Mesenchymal stem cell (in vitro differentiated cells and primary cell): Measurements from ENCODE around the gene TNS1.

Experiments
- DNase-seq: peaks from one replicate; pipeline ENCODE4 v3.0.0-alpha.2; 2013
- H2AFZ ChIP-seq: one replicate; pipeline ENCODE4 v1.6.1; 2013; ENCODE audit warnings: low read depth, mild to moderate bottlenecking, control low read depth, inconsistent platforms, low read length, moderate library complexity
- H2AK5ac ChIP-seq: 2 replicates; pipeline ENCODE4 v1.6.1; 2013; ENCODE audit warnings: low read length, moderate library complexity, mild to moderate bottlenecking, inconsistent platforms; ENCODE audit not compliant: severe bottlenecking
- H2BK120ac ChIP-seq: one replicate; pipeline ENCODE4 v1.6.1; 2013; ENCODE audit warnings: low read depth, mild to moderate bottlenecking, inconsistent platforms, low read length, moderate library complexity
- H2BK12ac ChIP-seq, 2 experiments: one replicate each; pipeline ENCODE4 v1.6.1; 2013; ENCODE audit warnings: inconsistent platforms in 2 of 2, low read length in 2 of 2, mild to moderate bottlenecking in 2 of 2, moderate library complexity in 2 of 2, control low read depth in 1 of 2
- H2BK15ac ChIP-seq: one replicate; pipeline ENCODE4 v1.6.1; 2013; ENCODE audit warnings: mild to moderate bottlenecking, low read depth, inconsistent platforms; ENCODE audit not compliant: poor library complexity, severe bottlenecking
- H2BK5ac ChIP-seq: 2 replicates; pipeline ENCODE4 v1.6.1; 2013; ENCODE audit warnings: low read depth, mild to moderate bottlenecking, low read length, control low read depth, inconsistent platforms; ENCODE audit not compliant: poor library complexity, severe bottlenecking
- H3K14ac ChIP-seq, 2 experiments: one replicate each; pipeline ENCODE4 v1.6.1; 2013; ENCODE audit warnings: inconsistent platforms in 2 of 2, low read length in 2 of 2, control low read depth in 1 of 2, mild to moderate bottlenecking in 1 of 2, moderate library complexity in 1 of 2
- H3K18ac ChIP-seq, 2 experiments: one replicate each; pipeline ENCODE4 v1.6.1; 2013; ENCODE audit warnings: inconsistent platforms in 2 of 2, low read length in 2 of 2, control low read depth in 1 of 2, low read depth in 1 of 2, mild to moderate bottlenecking in 1 of 2
- H3K23ac ChIP-seq, 2 experiments: one replicate each; pipeline ENCODE4 v1.6.1; 2013; ENCODE audit warnings: inconsistent platforms in 2 of 2, low read length in 2 of 2, mild to moderate bottlenecking in 2 of 2, moderate library complexity in 2 of 2, control low read depth in 1 of 2
- H3K27ac ChIP-seq: 2 replicates; pipeline ENCODE4 v1.5.1; 2013; ENCODE audit warnings: mild to moderate bottlenecking, moderate library complexity, low read length, control low read depth, inconsistent platforms; ENCODE audit not compliant: poor library complexity, severe bottlenecking
- H3K27me3 ChIP-seq, 2 experiments: 2 replicates each; pipeline versions ENCODE4 v1.6.1 to v1.7.0; 2013; ENCODE audit warnings: low read length in 2 of 2, mild to moderate bottlenecking in 2 of 2, moderate library complexity in 2 of 2, control low read depth in 1 of 2, inconsistent platforms in 1 of 2; ENCODE audit not compliant: control insufficient read depth in 1 of 2, insufficient read depth in 1 of 2
- H3K36me3 ChIP-seq, 2 experiments: 2 replicates each; pipeline versions ENCODE4 v1.6.1 to v1.7.0; 2013; ENCODE audit warnings: low read length in 2 of 2, control low read depth in 1 of 2, inconsistent platforms in 1 of 2, low read depth in 1 of 2, mild to moderate bottlenecking in 1 of 2; ENCODE audit not compliant: insufficient read depth in 2 of 2, control insufficient read depth in 1 of 2
- H3K4ac ChIP-seq, 2 experiments: one replicate each; pipeline ENCODE4 v1.6.1; 2013; ENCODE audit warnings: inconsistent platforms in 2 of 2, low read length in 2 of 2, mild to moderate bottlenecking in 2 of 2, moderate library complexity in 2 of 2, control low read depth in 1 of 2, low read depth in 1 of 2
- H3K4me1 ChIP-seq: 2 replicates; pipeline ENCODE4 v1.6.1; 2013; ENCODE audit warnings: low read depth, low read length, control low read depth; ENCODE audit not compliant: control insufficient read depth, insufficient read depth
- H3K4me2 ChIP-seq: 2 replicates; pipeline ENCODE4 v1.6.1; 2013; ENCODE audit warnings: low read length, mild to moderate bottlenecking, inconsistent platforms; ENCODE audit not compliant: poor library complexity, severe bottlenecking
- H3K4me3 ChIP-seq, 2 experiments: 2 replicates each; pipeline versions ENCODE4 v1.5.1 to v1.7.0; 2013; ENCODE audit warnings: low read length in 2 of 2, mild to moderate bottlenecking in 2 of 2, control low read depth in 1 of 2, low read depth in 1 of 2; ENCODE audit not compliant: insufficient read depth in 1 of 2
- H3K79me1 ChIP-seq: replicated peaks from 2 replicates; pipeline ENCODE4 v1.6.1; 2013; ENCODE audit warnings: mild to moderate bottlenecking, control low read depth, low read length, inconsistent platforms; ENCODE audit not compliant: poor library complexity, severe bottlenecking
- H3K9ac ChIP-seq: 2 replicates; pipeline ENCODE4 v1.7.0; 2013; ENCODE audit warnings: mild to moderate bottlenecking, low read length, moderate library complexity
- H3K9me3 ChIP-seq: 2 replicates; pipeline ENCODE4 v1.7.0; 2013; ENCODE audit warnings: mild to moderate bottlenecking, low read length; ENCODE audit not compliant: control insufficient read depth
- H4K8ac ChIP-seq: one replicate; pipeline ENCODE4 v1.6.1; 2013; ENCODE audit warnings: inconsistent platforms, mild to moderate bottlenecking, low read length, moderate library complexity
- H4K91ac ChIP-seq: one replicate; pipeline ENCODE4 v1.6.1; 2013; ENCODE audit warnings: mild to moderate bottlenecking, low read length, inconsistent platforms
- WGBS: methylation state at CpG from one replicate; pipeline ENCODE4 v1.1.7; 2013; ENCODE audit warnings: mixed read lengths; 5-methylcytosine and 5-hydroxymethylcytosine counted together

The TNS1 gene

DNA sequence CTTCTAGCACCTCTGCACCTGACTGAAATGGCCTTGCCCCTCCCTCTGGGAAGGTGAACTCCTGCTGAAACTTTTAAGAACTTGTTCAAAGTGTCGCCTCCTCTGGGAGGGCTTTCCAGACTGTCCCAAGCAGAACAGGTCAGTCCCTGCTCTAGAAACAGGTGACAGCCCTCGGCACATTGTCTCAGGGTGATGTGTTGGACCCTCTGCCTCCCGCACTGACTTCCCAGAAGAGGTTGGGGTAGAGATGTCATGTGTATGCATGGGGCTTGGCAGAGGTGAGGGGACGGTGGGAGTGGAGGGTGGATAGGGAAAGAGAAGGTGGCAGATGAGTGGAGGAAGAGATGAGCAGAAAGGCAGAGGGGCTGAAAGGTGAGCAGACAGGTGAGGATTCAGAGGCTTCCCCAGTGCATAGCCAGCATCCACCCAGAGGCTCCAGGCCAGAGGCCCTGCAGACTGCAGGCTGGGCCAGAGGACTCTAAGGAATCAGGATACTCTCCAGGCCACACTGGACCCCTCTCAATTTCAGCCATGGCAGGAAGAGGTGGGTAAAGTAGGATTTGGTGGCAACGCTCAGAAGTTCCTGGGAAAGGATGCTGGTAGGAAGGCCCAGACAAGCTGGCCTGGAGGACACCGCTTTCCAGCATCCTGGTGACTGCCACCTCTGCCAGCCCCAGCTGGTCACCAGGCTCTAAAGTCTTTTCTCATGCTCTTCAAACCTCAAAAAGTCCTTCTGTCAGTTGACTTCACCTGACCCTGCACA lies 24.8 kb upstream of the TNS1 start:
- Histone ChIP-seq H3K9me3 (no peaks in the 10 kb centered on the region), H3K9ac (no peak overlapping the region), H3K36me3 (no peaks in the 10 kb centered on the region), H2AK5ac (no peak overlapping the region), H3K14ac (no peak overlapping the region), H2AFZ (no peak overlapping the region), H3K79me1 (no peaks in the 10 kb centered on the region), H2BK5ac (no peak overlapping the region), H3K23ac (no peak overlapping the region), H4K91ac (no peak overlapping the region), H3K4me3 (no peak overlapping the region), H2BK15ac (no peak overlapping the region), H3K4me1 (no peaks in the 10 kb centered on the region), H3K27me3 (peaks cover 34 to 43% of the 10 kb centered on the region in 2 experiments), H3K18ac (no peak overlapping the region), H4K8ac (no peak overlapping the region), H3K27ac (no peak overlapping the region), H3K4ac (no peak overlapping the region), H3K4me2 (no peak overlapping the region), H2BK12ac (no peak overlapping the region), H2BK120ac (no peak overlapping the region)
- 90% methylated on average over 6 of the region's 6 CpGs for WGBS
- DNase-seq, result no peak

DNA sequence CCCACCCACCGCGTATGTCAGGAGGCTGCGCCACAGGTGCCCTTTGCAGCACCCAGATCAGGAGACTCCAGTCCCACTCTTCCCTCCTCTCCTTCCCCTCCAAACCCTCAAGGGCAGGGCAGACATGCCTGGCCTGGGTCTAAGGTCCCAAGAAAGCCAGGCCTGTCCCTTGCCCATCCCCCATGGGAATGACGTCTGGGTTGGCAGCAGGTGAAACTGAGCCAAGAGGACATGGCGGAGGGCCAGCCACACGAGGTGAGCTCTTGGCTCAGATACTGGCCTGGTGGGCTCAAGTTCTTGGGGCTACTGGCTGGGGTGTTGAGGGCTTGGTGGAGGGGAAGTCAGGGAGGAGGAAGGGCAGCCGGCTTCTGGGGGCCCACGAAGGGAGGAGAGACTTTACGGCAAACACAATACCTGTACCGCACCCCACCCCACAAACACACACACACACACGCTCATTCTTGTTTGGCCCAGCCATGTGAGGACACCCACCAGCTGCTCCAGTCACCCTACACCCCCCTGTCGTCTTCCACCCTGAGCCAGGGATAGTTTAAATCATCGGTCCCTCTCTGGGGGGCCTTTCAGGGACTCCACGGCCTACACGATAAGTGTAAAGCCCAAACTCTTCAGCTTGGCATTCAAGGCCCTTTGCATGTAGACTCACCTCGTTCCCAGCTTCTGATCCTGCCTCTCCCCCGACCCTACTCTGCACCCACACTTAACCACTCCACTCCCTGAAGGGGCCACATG lies 24.1 kb upstream of the TNS1 start:
- Histone ChIP-seq H3K4me1 (peaks cover under 1% of the 10 kb centered on the region), H2BK120ac (no peak overlapping the region), H2AFZ (no peak overlapping the region), H3K27me3 (peaks cover 29 to 36% of the 10 kb centered on the region in 2 experiments), H2AK5ac (no peak overlapping the region), H4K8ac (no peak overlapping the region), H3K36me3 (no peaks in the 10 kb centered on the region), H4K91ac (no peak overlapping the region), H3K14ac (no peak overlapping the region), H3K4ac (no peak overlapping the region), H3K79me1 (no peaks in the 10 kb centered on the region), H3K4me2 (no peak overlapping the region), H3K23ac (no peak overlapping the region), H2BK5ac (no peak overlapping the region), H2BK15ac (no peak overlapping the region), H3K9me3 (no peaks in the 10 kb centered on the region), H3K4me3 (no peak overlapping the region), H3K27ac (no peak overlapping the region), H3K9ac (no peak overlapping the region), H2BK12ac (no peak overlapping the region), H3K18ac (no peak overlapping the region)
- no peak for DNase-seq
- 86% methylated on average over 14 of the region's 17 CpGs for WGBS

DNA sequence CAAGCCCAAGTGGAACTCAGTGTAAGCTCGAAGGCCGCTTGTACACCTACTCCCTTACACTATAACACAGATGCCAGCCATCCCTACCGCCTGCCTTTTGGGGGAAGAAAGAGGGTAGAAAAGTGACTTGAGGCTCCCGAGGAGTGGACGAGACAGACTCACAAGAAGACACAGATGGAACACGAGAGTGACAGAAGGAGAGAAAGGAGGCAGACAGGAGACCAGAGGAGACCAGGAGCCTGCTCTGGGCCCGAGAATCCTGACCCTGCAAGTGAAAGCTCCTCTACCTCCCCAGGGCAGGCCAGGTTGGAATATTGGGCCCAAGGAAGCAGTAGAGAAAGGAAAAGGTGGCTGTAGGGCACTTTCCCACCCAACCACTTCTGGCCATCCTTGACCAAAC lies 23.4 kb upstream of the TNS1 start:
- Histone ChIP-seq H3K9ac (no peak overlapping the region), H2BK12ac (no peak overlapping the region), H3K4me1 (peaks cover 3% of the 10 kb centered on the region), H2AK5ac (no peak overlapping the region), H3K79me1 (no peaks in the 10 kb centered on the region), H3K14ac (no peak overlapping the region), H4K91ac (no peak overlapping the region), H3K23ac (no peak overlapping the region), H3K4ac (no peak overlapping the region), H3K9me3 (no peaks in the 10 kb centered on the region), H3K4me2 (no peak overlapping the region), H2BK120ac (no peak overlapping the region), H3K18ac (no peak overlapping the region), H2BK5ac (no peak overlapping the region), H2BK15ac (no peak overlapping the region), H3K4me3 (no peak overlapping the region), H3K27me3 (peaks cover 27 to 30% of the 10 kb centered on the region in 2 experiments), H2AFZ (no peak overlapping the region), H4K8ac (no peak overlapping the region), H3K36me3 (no peaks in the 10 kb centered on the region), H3K27ac (no peak overlapping the region)
- no peak for DNase-seq
- WGBS, result 86% methylated on average over 4 of the region's 7 CpGs

DNA sequence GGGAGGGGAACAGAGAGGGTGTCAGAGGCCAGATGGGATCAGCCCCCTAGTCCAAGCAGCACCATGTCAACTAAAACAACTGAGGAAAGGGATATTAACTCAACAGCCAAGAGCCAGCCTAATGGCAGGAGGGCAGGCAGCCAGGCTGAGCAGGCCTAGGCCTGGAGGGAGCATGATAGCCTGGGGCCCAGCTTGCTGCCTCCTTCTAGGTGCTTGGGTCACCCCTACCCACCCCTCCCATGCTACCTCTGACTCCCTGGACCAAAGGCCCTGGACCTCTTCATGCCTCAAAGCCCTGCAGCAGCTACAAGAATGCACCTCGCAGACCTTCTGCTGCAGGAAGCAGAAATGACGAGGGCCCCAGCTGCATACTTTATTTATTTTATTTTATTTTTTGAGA lies 22.1 kb upstream of the TNS1 start:
- H2BK15ac ChIP-seq, result no peak overlapping the region
- H2BK12ac ChIP-seq, result no peak overlapping the region
- H3K4me3 ChIP-seq, result no peak overlapping the region
- H3K4me1 ChIP-seq, result peaks cover 3% of the 10 kb centered on the region
- no peak overlapping the region for H3K4ac ChIP-seq
- no peak overlapping the region for H3K9ac ChIP-seq
- H3K79me1 ChIP-seq, result no peaks in the 10 kb centered on the region
- H3K27me3 ChIP-seq, result peaks cover 17 to 24% of the 10 kb centered on the region in 2 experiments
- no peak overlapping the region for H3K4me2 ChIP-seq
- no peaks in the 10 kb centered on the region for H3K36me3 ChIP-seq
- H3K9me3 ChIP-seq, result no peaks in the 10 kb centered on the region
- H3K27ac ChIP-seq, result no peak overlapping the region
- no peak overlapping the region for H2BK5ac ChIP-seq
- no peak overlapping the region for H2BK120ac ChIP-seq
- H3K14ac ChIP-seq, result no peak overlapping the region
- 80% methylated on average over 2 of the region's 2 CpGs for WGBS
- DNase-seq, result no peak
- no peak overlapping the region for H3K18ac ChIP-seq
- no peak overlapping the region for H4K8ac ChIP-seq
- no peak overlapping the region for H4K91ac ChIP-seq
- no peak overlapping the region for H2AK5ac ChIP-seq
- no peak overlapping the region for H3K23ac ChIP-seq
- H2AFZ ChIP-seq, result no peak overlapping the region
